ENCODE results near the gene PLEKHG5.
"Not testable (repeated sequence)": the region's sequence is repeated elsewhere in the genome, so short reads cannot be mapped to it uniquely, and the experiment has no call there.

The PLEKHG5 gene

DNA sequence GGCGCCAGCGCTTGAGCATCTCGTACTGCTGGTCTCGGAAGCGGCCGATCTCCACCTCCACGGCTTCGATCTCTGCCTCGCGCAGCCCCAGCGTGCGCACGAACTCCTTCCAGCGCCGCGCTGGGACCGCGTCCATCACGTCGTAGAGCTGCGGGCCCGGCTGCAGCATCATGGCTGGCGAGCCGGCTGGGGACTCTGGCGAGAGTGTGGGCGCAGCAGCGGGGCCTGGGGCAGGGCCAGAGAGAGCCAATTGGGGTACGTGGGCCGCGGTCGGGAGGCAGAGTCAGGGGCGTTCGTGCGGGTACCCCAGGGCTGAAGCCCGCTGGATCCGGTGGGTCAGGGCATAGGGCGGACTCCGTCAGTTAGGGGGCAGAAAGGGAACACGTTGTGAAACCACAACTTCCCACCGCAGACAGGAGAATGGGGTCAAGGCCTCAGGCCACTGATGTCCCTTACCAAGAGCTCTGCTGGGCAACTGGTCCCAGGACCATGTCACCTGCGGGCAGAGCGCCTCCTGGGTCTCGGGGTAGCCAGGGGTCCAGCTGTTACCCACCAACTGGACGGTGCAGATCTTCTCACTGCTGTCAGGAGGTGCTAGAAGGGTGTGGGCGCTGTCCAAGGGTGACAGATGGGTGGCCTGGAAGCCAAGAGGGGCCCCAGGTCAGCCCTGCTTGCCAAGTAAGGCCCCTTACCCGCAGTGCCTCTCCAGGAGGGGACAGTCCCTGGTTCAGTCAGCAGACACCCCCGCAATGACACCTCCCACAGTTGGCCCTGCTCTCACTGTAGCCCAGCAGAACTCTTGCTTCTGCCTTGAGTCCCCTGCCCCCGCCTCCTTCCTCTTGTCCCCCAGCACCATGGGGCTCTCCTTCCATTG is 29.7 kb downstream of the PLEKHG5 start:
- DNase-seq, result no peak

GRCh38 chr1:6461051-6461530 is 30.4 kb downstream of the PLEKHG5 start:
- no peak for DNase-seq

DNA sequence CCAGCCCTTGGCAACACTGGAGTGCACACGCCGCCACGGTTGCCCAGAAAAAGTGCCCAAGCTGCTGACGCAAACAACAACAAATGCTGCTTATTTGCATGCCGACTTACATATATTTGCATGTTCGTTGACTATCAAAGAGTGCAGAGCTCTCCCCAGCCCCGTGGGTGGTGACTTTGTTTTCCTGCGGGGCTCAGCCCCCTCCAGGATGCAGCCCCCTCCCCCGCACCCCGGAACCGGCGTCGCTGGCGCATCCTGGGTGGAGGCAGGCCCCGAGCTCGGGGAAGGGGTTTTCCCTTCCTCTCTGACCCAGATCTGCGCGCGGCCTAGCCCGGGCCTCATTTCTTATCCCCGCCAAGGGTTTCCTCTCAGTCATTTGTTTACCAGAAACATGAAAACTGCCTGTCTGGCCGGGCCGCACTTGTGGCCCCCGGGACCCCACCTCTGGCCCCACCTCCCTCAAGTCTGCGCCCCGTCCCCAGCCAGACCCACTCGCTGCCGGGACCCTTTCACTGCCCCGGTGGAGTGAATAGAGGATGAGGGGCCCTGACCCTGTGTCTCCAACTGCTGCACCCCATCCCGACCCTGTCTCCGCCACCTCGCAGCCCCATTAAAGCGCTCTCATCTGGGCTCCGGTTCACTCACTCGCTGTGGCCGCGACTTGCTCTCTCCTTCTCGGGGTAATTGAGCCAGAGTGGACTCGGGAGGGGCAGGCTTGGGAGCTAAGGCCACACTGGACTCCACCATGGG is 31.0 kb downstream of the PLEKHG5 start:
- DNase-seq, result no peak

DNA sequence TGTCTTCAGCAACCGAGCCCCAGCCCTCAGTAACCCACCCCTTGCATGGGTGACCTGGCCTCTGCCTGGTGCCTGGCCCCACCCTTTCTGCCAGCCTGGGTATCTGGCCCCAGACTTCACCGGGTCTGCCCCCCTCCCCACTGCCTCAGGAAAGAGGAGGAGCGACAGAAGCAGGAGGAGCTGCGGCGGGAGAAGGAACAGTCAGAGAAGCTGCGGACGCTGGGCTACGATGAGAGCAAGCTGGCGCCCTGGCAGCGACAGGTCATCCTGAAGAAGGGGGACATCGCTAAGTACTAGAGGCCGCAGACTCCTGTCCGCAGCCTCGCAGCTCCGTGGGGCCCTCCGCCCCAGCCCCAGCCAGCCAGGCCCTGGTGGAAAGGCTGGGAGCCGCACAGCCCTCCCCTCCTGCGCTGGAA is 31.6 kb downstream of the PLEKHG5 start:
- no peak for DNase-seq

GRCh38 chr1:6456800-6457466 is 34.5 kb downstream of the PLEKHG5 start:
- DNase-seq, result no peak

GRCh38 chr1:6455752-6456520 is 35.5 kb downstream of the PLEKHG5 start:
- not testable (repeated sequence) for DNase-seq

GRCh38 chr1:6454856-6455751 is 36.4 kb downstream of the PLEKHG5 start:
- no peak for DNase-seq

DNA sequence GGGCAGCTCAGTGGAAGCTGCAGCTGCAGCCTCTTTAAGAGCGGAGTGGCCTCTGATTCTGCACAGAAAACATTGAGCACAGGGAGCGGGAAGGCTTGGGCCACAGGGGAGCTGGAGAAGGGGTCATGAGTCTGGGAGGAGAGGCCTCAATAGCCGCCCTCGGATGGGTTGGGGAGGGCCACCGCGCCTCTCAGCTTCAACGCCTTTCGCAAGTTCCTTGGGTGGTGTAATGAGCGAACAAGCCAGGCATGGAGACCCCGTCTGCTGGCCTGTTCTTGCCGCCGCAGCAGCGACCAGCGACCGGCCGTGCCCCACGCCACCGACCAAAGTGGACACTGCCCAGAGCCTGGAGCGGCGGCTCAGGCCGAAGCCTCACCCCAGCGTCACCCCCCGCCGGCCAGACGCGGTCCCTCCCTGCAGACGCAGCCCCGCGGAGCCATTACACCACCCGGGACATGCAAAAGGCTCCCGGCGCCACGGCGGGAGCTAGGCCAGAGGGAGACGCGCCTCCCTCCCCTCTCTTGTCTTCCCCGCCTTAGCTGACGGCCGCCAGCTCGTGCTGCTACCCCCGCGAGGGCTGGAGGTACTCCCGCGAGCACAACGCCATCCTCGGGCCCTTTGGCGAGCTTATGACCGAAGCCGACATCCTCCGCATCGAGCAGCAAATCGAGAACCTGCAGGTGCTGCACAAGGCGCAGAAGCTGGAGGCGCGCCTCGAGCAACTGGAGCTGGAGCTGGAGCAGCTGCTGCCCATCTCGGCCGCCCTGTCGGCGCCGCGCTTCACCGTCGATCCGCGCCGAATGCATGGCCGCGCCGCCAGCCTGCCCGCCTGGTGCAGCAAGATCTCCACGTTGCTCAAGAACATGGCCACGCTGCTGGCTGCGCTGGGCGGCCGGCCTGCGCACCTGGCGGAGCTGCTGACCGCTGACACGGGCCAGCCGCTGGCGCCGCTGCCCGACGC is 37.3 kb downstream of the PLEKHG5 start:
- not testable (repeated sequence) for DNase-seq

- no peak for DNase-seq
Observed at GRCh38 chr1:6450943-6451373, 40.5 kb downstream of the PLEKHG5 start.

GRCh38 chr1:6450486-6450885 is 41.0 kb downstream of the PLEKHG5 start:
- DNase-seq, result not testable (repeated sequence)

DNA sequence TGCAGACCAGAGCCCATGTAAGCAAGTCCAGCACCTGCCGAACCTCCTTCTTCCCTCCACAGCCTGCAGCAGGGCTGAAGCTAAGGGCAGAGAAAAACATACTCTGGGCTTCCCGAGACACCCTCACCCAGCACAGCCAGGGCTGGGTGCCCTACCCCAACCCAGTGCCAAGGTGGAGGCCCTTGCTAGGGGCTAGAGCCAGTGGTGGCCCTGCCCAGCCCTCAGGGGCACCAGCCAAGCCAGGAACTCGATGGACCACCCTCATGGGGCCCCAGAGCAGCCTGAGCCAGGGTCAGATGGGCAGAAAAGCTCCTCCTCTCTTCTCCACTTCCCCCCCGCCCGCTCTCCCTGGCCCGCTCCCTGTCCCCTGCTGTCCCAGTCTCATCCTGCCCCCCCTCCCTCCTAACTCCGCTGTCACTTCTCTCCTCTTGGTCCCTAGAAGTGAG is 41.4 kb downstream of the PLEKHG5 start:
- no peak for DNase-seq

- DNase-seq, result no peak
Observed at GRCh38 chr1:6448749-6449631, 42.5 kb downstream of the PLEKHG5 start.

DNA sequence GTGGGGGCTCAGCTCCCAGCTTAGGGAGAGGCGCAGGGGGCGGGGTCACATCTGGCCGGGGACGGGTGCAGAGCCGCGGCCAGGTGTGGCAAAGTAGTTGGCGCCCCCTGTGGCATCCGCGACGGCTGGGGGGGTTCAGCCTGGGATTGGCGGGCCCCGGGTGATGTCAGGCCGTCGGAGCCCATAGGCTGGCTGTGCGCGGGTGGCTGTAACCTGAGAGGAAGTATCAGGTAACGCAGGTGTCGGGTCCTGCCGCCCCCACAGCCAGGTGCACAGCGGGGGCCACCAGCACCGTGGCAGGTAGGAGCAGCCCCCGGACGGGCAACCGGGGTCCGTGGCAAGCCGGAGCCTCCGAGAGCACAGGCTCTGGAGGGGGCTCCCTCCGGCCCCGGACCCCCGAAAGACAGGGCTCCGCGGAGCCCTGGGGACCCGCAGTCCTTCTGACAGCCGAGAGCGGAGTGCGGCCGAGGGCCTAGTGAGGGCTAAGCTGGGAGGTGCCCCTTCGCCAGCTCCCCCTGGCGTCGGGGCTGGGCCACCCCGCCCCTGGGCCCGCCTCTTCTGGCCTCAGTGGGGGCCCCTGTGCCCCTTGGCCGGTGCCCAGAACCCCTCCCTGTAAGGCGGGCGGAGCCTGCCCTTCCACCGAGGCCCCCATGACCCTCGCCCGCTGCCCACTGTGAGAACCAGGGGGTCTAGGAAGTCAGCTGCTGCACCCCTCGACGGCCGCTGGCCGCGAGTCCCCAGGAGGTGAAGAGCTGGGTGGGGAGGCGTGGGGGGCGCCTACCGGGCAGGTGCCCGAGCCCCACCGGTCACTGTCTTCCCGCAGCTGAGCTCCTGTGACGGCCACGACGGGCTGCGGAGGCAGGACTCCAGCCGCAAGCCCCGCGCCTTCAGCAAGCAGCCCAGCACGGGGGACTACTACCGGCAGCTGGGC is 43.4 kb downstream of the PLEKHG5 start:
- no peak for DNase-seq

- no peak for DNase-seq
Observed at GRCh38 chr1:6447016-6447817, 44.2 kb downstream of the PLEKHG5 start.

- no peak for DNase-seq
Observed at GRCh38 chr1:6446665-6447015, 44.8 kb downstream of the PLEKHG5 start.

DNA sequence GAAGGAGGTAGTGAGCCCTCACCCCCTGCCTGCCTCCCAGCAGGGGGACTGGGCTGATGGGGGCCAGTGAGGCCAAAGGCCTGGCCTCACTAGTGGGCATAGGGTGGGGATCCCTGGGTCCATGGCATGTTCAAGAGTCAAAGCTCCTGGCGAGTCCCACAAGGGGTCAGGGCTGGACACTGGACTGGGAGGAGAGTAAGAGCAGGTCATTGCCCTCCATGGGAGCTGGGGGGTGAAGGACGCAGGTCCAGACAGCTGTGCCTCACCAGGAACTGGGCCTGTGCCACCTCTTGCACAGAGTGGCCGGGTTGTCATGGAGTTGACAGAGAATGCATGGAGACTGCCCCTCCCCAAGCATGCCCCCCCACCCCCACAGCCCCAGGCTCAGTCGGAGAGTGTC is 45.5 kb downstream of the PLEKHG5 start:
- DNase-seq, result not testable (repeated sequence)
